NCI-H146 (cell line): ENCODE results near the gene EFEMP2.
"Not testable (repeated sequence)": the region's sequence is repeated elsewhere in the genome, so short reads cannot be mapped to it uniquely, and the experiment has no call there.

Experiments
- DNase-seq: peaks from one replicate; lab custom pipeline; 2025; lab: John Stamatoyannopoulos, UW

EFEMP2 gene

GRCh38 chr11:65854161-65854592 is 18.4 kb downstream of the EFEMP2 start:
- DNase-seq: no peak

- no peak for DNase-seq
Observed at GRCh38 chr11:65853246-65853979, 19.2 kb downstream of the EFEMP2 start.

GRCh38 chr11:65852508-65853245 is 19.9 kb downstream of the EFEMP2 start:
- no peak for DNase-seq

GRCh38 chr11:65851811-65852507 is 20.6 kb downstream of the EFEMP2 start:
- no peak for DNase-seq

- DNase-seq: no peak
Observed at GRCh38 chr11:65851083-65851579, 21.5 kb downstream of the EFEMP2 start.

- no peak for DNase-seq
Observed at GRCh38 chr11:65850217-65851082, 22.1 kb downstream of the EFEMP2 start.

- no peak for DNase-seq
Observed at GRCh38 chr11:65849771-65850216, 22.8 kb downstream of the EFEMP2 start.

- DNase-seq: no peak
Observed at GRCh38 chr11:65849366-65849765, 23.2 kb downstream of the EFEMP2 start.

- not testable (repeated sequence) for DNase-seq
Observed at GRCh38 chr11:65848693-65849092, 23.9 kb downstream of the EFEMP2 start.

GRCh38 chr11:65847746-65848145 is 24.9 kb downstream of the EFEMP2 start:
- DNase-seq: no peak

GRCh38 chr11:65844231-65844872 is 28.2 kb downstream of the EFEMP2 start:
- peak; percentile 52 for DNase-seq

GRCh38 chr11:65843811-65844210 is 28.8 kb downstream of the EFEMP2 start:
- DNase-seq: no peak

- no peak for DNase-seq
Observed at GRCh38 chr11:65842144-65842543, 30.5 kb downstream of the EFEMP2 start.

- DNase-seq: no peak
Observed at GRCh38 chr11:65834202-65834601, 38.4 kb downstream of the EFEMP2 start.

GRCh38 chr11:65833297-65834030 is 39.1 kb downstream of the EFEMP2 start, which contains the start of gene SNX32:
TSS of gene SNX32 (plus strand) at chr11:65833963. CDS start at chr11:65834066, 103 bp downstream.
- DNase-seq: peak; percentile 93

- DNase-seq: not testable (repeated sequence)
Observed at GRCh38 chr11:65832231-65832630, 40.4 kb downstream of the EFEMP2 start.

- no peak for DNase-seq
Observed at GRCh38 chr11:65829459-65829858, 43.1 kb downstream of the EFEMP2 start.

- DNase-seq: no peak
Observed at GRCh38 chr11:65826984-65827735, 45.4 kb downstream of the EFEMP2 start.

GRCh38 chr11:65822776-65823528 is 49.6 kb downstream of the EFEMP2 start:
- no peak for DNase-seq
